ENCODE measurements around the gene CALML6. TPM values are rescaled to one million over a fixed set of nuclear protein-coding genes. Genes with fewer than 3 reads are reported as not detected.

Gene CALML6
- total RNA-seq, 1 experiment from 2014 or later = 1.7 TPM

GRCh38 chr1:1922702-1922955 is 7.6 kb downstream of the CALML6 start:
- no peak overlapping the region for H2BK20ac ChIP-seq (ENCODE audit: low read depth, low read length, poor library complexity, severe bottlenecking)
- no peaks in the 10 kb centered on the region; a peak in 1 of 7 replicates for H3K36me3 Mint-ChIP-seq (ENCODE audit: insufficient read depth in 1 of 3, low read depth in 3 of 3)

More at GRCh38 chr1:1922702-1922955, 7.6 kb downstream of the CALML6 start:
- Histone ChIP-seq H3K9me3 (ENCODE audit: control insufficient read depth, low read depth, low read length) (no peaks in the 10 kb centered on the region), H2AK5ac (ENCODE audit: insufficient read length, low read length) (no peak overlapping the region), H4K5ac (ENCODE audit: insufficient read length, low read depth, low read length) (no peak overlapping the region), H3K27me3 (ENCODE audit: insufficient read depth, low read length) (no peaks in the 10 kb centered on the region), H3K79me1 (ENCODE audit: insufficient read depth, low read depth, low read length, poor library complexity, severe bottlenecking) (no peaks in the 10 kb centered on the region), H3T11ph (ENCODE audit: low read length) (no peak overlapping the region), H3K14ac (ENCODE audit: insufficient read depth, low read length) (no peak overlapping the region; the same call in 1 of the 2 replicates), H3K23ac (ENCODE audit: insufficient read length, low read depth, low read length) (no peak overlapping the region), H2AFZ (ENCODE audit: low read length) (no peak overlapping the region), H2BK15ac (ENCODE audit: low read depth, low read length) (no peak overlapping the region), H4K20me1 (ENCODE audit: control insufficient read depth, insufficient read depth, insufficient read length) (no peaks in the 10 kb centered on the region), H3K9ac (ENCODE audit: extremely low read depth, insufficient read length, low read length) (no peak overlapping the region), H2BK120ac (ENCODE audit: low read depth, low read length, poor library complexity, severe bottlenecking) (no peak overlapping the region), H3K79me2 (ENCODE audit: insufficient read depth, low read length) (no peaks in the 10 kb centered on the region), H2BK12ac (ENCODE audit: insufficient read length, low read depth, low read length) (no peak overlapping the region), H3K18ac (ENCODE audit: insufficient read length, low read depth, low read length) (no peak overlapping the region), H4K91ac (ENCODE audit: insufficient read length, low read depth, low read length) (no peak overlapping the region), H3K23me2 (ENCODE audit: insufficient read length, low read depth, low read length, poor library complexity, severe bottlenecking) (no peaks in the 10 kb centered on the region), H3K4me1 (ENCODE audit: insufficient read depth, low read length) (no peaks in the 10 kb centered on the region), H4K8ac (replicated peaks; ENCODE audit: insufficient read length, low read depth, low read length) (no peak overlapping the region), H3K56ac (ENCODE audit: insufficient read length, low read depth, low read length) (no peak overlapping the region), H3K4me2 (ENCODE audit: insufficient read depth, insufficient read length, low read length) (no peak overlapping the region), H3K27ac (ENCODE audit: insufficient read length, low read depth, low read length) (no peak overlapping the region), H2BK5ac (ENCODE audit: insufficient read length, low read length) (no peak overlapping the region), H3K4ac (ENCODE audit: low read depth, low read length) (no peak overlapping the region)
- H3K9me3 Mint-ChIP-seq = peaks cover 5% of the 10 kb centered on the region in 2 experiments; a peak in 2 of 5 replicates
- H3K4me3 Mint-ChIP-seq = no peak overlapping the region
- H3K27me3 Mint-ChIP-seq (ENCODE audit: low read depth) = peaks cover 4% of the 10 kb centered on the region
- H3K27ac Mint-ChIP-seq = no peak overlapping the region
- no peak for DNase-seq
- peaks cover 0 to 9% of the 10 kb centered on the region in 2 experiments; a peak in 2 of 4 replicates for H3K4me1 Mint-ChIP-seq
- no peak for TF ChIP-seq CTCF (conservative IDR thresholded peaks at IDR 0.05)
- no CpG with 5 or more reads among the region's 6 CpGs for WGBS (ENCODE audit: extremely low coverage, insufficient read length, low lambda C conversion rate)

Measured in H9 (cell line).